Hepatocyte (in vitro differentiated cells): ENCODE data around the gene MXD4. TPM values are rescaled to one million over a fixed set of nuclear protein-coding genes. Genes with fewer than 3 reads are reported as not detected.

Experiments used
- DNase-seq: peaks from one replicate; pipeline ENCODE4 v3.0.0-alpha.2; 2016; ENCODE audit warnings: low spot score
- H2AFZ ChIP-seq: fragments of 200-600 bp; sonication (generic); 2 replicates; pipeline ENCODE4 v1.6.0; 2016; ENCODE audit warnings: antibody characterized with exemption, mild to moderate bottlenecking
- H3K27ac ChIP-seq: fragments of 200-600 bp; sonication (generic); 2 replicates; pipeline ENCODE4 v1.5.1; 2016; ENCODE audit warnings: mild to moderate bottlenecking
- H3K27me3 ChIP-seq: fragments of 200-600 bp; sonication (generic); 2 replicates; pipeline ENCODE4 v1.6.1; 2016
- H3K36me3 ChIP-seq: fragments of 200-600 bp; sonication (generic); replicated peaks from 2 replicates; pipeline ENCODE4 v1.5.1; 2016; ENCODE audit warnings: low read depth; ENCODE audit not compliant: insufficient read depth
- H3K4me1 ChIP-seq: fragments of 200-600 bp; sonication (generic); 2 replicates; pipeline ENCODE4 v1.5.1; 2016; ENCODE audit warnings: mild to moderate bottlenecking, moderate library complexity; ENCODE audit not compliant: insufficient read depth
- H3K4me2 ChIP-seq: fragments of 200-600 bp; sonication (generic); 2 replicates; pipeline ENCODE4 v1.6.0; 2016
- H3K4me3 ChIP-seq: fragments of 200-600 bp; sonication (generic); 2 replicates; pipeline ENCODE4 v1.5.1; 2016; ENCODE audit warnings: mild to moderate bottlenecking
- H3K79me2 ChIP-seq: fragments of 200-600 bp; sonication (generic); 2 replicates; pipeline ENCODE4 v1.6.0; 2017; ENCODE audit warnings: mild to moderate bottlenecking
- H3K9me2 ChIP-seq: fragments of 200-600 bp; sonication (generic); replicated peaks from 2 replicates; pipeline ENCODE4 v1.6.0; 2017; ENCODE audit warnings: mild to moderate bottlenecking; ENCODE audit not compliant: insufficient read depth
- H3K9me3 ChIP-seq: fragments of 200-600 bp; sonication (generic); 2 replicates; pipeline ENCODE4 v1.5.1; 2016; ENCODE audit warnings: low read depth, mild to moderate bottlenecking
- H4K20me1 ChIP-seq: fragments of 200-600 bp; sonication (generic); 2 replicates; pipeline ENCODE4 v1.6.0; 2016; ENCODE audit warnings: mild to moderate bottlenecking; ENCODE audit not compliant: insufficient read depth, poor library complexity, severe bottlenecking
- EZH2 ChIP-seq: fragments of 200-600 bp; sonication (generic); IDR thresholded peaks from 2 replicates; pipeline ENCODE4 v1.6.1; 2016; ENCODE audit warnings: antibody characterized with exemption, mild to moderate bottlenecking, borderline replicate concordance
- EZH2phosphoT487 ChIP-seq: fragments of 200-600 bp; sonication (generic); IDR thresholded peaks from one replicate; pipeline ENCODE4 v1.6.1; 2018; ENCODE audit warnings: antibody characterized with exemption, mild to moderate bottlenecking, low read depth, moderate library complexity; ENCODE audit not compliant: unreplicated experiment, severe bottlenecking
- WGBS: methylation state at CpG from one replicate; pipeline ENCODE4 v1.1.6; 2016; ENCODE audit warnings: low lambda C conversion rate; ENCODE audit errors: missing lambda C conversion rate; 5-methylcytosine and 5-hydroxymethylcytosine counted together
- polyA plus RNA-seq: library from polyadenylated mRNA; unstranded; fragments of >200 nt; fragmentation: Nextera tagmentation; extraction: Ambion mirVana; gene quantifications from 2 replicates; pipeline ENCODE4 v1.2.1, GENCODE V29; 2016
- total RNA-seq: library from RNA; depleted of rRNA; stranded (reverse); fragments of >200 nt; gene quantifications from 2 replicates; pipeline ENCODE4 v1.2.3, GENCODE V29; 2014
- TF ChIP-seq, protein P1 (sequence below): fragments of 200-600 bp; sonication (generic); IDR thresholded peaks from 2 replicates; pipeline ENCODE4 v1.5.1; 2016; ENCODE audit warnings: antibody characterized with exemption, mild to moderate bottlenecking; ENCODE audit not compliant: poor library complexity

Gene MXD4
- total and polyA plus RNA-seq, 2 experiments from 2014 or later = 56.7 to 127 TPM

DNA sequence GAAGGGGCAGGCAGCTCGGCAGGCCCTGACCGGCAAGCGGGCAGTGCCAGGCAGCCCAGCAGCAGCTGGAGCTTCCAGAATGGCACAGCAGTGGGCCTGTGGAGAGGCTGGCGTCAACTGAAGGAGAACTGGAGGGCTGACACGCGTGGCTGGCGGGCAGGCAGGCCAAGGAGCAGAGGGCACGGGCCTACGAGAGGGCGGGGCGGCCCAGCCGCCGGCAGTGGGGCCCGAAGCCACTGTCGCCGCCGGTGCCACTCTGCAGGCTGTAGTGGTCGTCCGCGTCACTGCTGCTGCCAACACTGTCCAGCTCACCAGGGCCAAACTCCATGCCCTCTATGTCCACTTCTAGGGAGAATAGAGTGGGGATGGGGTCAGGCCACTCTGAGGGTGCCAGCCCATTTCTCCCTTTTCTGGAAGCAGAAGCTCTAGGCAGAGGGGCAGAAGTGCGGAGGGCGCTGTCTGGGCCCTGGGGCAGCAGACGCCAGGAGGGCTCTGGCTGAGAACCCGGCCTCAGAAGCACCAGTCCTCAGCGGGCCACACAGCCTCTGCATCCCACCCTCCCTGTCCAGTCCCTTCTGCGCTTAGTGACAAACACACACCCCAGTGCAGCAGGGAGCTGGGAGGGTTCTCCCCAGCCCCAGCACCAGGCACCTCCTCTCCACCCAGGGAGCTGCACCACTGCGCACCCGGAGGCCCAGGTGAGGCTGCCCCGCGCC, 11.4 kb downstream of the MXD4 start:
- H3K36me3 ChIP-seq = no peaks in the 10 kb centered on the region

DNA sequence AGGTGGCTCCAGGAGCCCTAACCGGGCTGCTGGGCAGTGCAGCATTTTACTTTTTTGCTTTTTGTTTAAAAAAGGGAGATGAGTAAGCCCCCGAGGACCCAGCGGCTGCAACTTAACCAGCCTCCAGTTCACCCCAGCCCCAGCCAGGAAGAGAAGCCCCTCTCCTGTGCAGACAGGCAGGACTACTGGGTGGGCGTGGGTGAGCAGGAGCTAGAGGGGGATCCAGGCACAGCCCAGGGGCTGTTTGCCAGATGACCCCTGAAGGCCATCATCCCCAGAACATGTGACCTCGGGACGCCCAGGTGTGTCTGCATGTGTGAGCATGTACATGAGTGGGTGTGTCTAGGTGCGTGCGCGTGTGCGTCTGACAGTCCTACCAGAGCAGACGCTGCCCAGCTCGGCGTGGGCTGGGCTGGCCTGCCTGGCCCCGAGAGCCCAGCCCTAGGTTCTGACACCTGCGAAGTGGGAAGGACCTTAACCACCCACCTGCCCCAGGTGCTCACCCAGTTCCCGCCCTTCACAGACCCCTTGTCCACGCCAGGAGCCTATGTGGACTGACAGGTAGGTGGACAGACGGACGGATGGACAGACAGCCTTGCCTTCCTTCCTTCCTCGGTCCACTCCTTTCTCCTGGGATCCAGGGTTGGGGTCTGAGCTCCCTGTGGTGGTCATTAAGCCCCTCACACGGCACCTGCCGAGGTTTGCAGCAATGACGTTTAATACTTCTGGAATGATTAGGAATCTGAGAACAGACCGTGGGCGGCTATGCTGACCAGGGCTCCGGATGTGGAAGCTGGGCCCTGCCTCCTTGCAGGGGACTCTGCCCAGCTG, 12.2 kb downstream of the MXD4 start:
- Histone ChIP-seq H4K20me1 (peaks cover 33% of the 10 kb centered on the region), H3K9me3 (no peaks in the 10 kb centered on the region), H3K9me2 (no peaks in the 10 kb centered on the region), H3K4me2 (no peak overlapping the region), H3K79me2 (peaks cover 7% of the 10 kb centered on the region), H3K27me3 (no peaks in the 10 kb centered on the region), H2AFZ (no peak overlapping the region), H3K27ac (no peak overlapping the region), H3K4me3 (no peak overlapping the region), H3K36me3 (no peaks in the 10 kb centered on the region), H3K4me1 (no peaks in the 10 kb centered on the region)
- peak; percentile 2 for DNase-seq
- TF ChIP-seq, protein P1, sequence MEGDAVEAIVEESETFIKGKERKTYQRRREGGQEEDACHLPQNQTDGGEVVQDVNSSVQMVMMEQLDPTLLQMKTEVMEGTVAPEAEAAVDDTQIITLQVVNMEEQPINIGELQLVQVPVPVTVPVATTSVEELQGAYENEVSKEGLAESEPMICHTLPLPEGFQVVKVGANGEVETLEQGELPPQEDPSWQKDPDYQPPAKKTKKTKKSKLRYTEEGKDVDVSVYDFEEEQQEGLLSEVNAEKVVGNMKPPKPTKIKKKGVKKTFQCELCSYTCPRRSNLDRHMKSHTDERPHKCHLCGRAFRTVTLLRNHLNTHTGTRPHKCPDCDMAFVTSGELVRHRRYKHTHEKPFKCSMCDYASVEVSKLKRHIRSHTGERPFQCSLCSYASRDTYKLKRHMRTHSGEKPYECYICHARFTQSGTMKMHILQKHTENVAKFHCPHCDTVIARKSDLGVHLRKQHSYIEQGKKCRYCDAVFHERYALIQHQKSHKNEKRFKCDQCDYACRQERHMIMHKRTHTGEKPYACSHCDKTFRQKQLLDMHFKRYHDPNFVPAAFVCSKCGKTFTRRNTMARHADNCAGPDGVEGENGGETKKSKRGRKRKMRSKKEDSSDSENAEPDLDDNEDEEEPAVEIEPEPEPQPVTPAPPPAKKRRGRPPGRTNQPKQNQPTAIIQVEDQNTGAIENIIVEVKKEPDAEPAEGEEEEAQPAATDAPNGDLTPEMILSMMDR = no peak
- no peak for TF ChIP-seq EZH2
- WGBS = 96% methylated on average over 26 of the region's 26 CpGs

More for the DNA sequence above, 11.4 kb downstream of the MXD4 start:
- Histone ChIP-seq H2AFZ (no peak overlapping the region), H3K27ac (no peak overlapping the region), H3K9me2 (no peaks in the 10 kb centered on the region), H3K4me1 (no peaks in the 10 kb centered on the region), H4K20me1 (peaks cover 40% of the 10 kb centered on the region), H3K4me3 (no peak overlapping the region), H3K9me3 (no peaks in the 10 kb centered on the region), H3K4me2 (no peak overlapping the region), H3K27me3 (no peaks in the 10 kb centered on the region), H3K79me2 (peaks cover 7% of the 10 kb centered on the region)
- WGBS = 95% methylated on average over 30 of the region's 30 CpGs
- TF ChIP-seq EZH2phosphoT487 (no peak), EZH2 (no peak)
- TF ChIP-seq, protein P1 = no peak
- peak; percentile 2 for DNase-seq

DNA sequence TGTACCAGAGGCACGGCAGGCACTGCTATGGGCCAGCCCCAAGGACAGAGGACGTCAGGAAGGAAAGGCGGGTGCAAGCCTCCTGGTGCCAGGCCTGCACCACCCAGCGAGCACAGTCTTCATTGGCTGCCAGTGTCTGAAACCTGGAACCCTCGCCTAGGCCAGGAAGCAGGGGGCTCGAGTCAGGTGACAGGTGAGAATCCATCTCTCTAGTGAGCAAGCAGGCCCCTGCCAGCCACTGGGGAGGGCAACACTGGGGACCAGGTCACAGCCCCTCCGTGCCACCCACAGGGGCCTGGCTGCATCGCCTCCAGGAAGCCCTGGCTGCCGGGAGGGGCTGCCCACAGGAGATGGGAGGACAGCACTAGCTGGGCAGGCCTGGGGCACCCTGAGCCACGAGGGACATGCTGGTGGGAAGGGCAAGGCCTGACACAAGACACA, 13.1 kb downstream of the MXD4 start:
- DNase-seq = peak; percentile 3
- Histone ChIP-seq H3K4me2 (no peak overlapping the region), H2AFZ (no peak overlapping the region), H3K9me2 (no peaks in the 10 kb centered on the region), H3K4me3 (no peak overlapping the region), H3K27ac (no peak overlapping the region), H3K36me3 (no peaks in the 10 kb centered on the region), H3K9me3 (no peaks in the 10 kb centered on the region), H3K4me1 (peaks cover 5% of the 10 kb centered on the region), H3K79me2 (peaks cover under 1% of the 10 kb centered on the region), H3K27me3 (no peaks in the 10 kb centered on the region), H4K20me1 (peaks cover 24% of the 10 kb centered on the region)
- WGBS = 94% methylated on average over 10 of the region's 10 CpGs
- TF ChIP-seq EZH2 (no peak), EZH2phosphoT487 (no peak)
- TF ChIP-seq, protein P1 = no peak
